Measurements from ENCODE around the gene LAMTOR4. TPM values are rescaled to one million over a fixed set of nuclear protein-coding genes. Genes with fewer than 3 reads are reported as not detected.

LAMTOR4 gene
- total RNA-seq, 2 donors from 2014 or later: 125 to 205 TPM

GRCh38 chr7:100163006-100163531 lies 14.4 kb downstream of the LAMTOR4 start:
- ATAC-seq (ENCODE audit: insufficient number of reproducible peaks, low FRiP score, low read depth): no peak
- no peak for TF ChIP-seq CTCF (IDR thresholded peaks at IDR 0.05)

GRCh38 chr7:100163871-100164270 lies 15.2 kb downstream of the LAMTOR4 start:
- Histone ChIP-seq H3K4me1 (ENCODE audit: control insufficient read depth in 1 of 2, low read depth in 2 of 2) (peaks cover 5 to 16% of the 10 kb centered on the region in 2 donors), H3K27ac (no peak overlapping the region), H3K36me3 (no peaks in the 10 kb centered on the region), H3K9me3 (no peaks in the 10 kb centered on the region), H3K27me3 (replicated peaks; ENCODE audit: insufficient read depth) (no peaks in the 10 kb centered on the region), H3K4me3 (no peak overlapping the region)
- TF ChIP-seq CTCF (IDR thresholded peaks at IDR 0.05): no peak
- no peak for ATAC-seq (ENCODE audit: insufficient number of reproducible peaks, low FRiP score, low read depth)
- no peak for DNase-seq (ENCODE audit: low spot score)

More at GRCh38 chr7:100163006-100163531, 14.4 kb downstream of the LAMTOR4 start:
- H3K9me3 ChIP-seq: no peaks in the 10 kb centered on the region
- H3K36me3 ChIP-seq: no peaks in the 10 kb centered on the region
- H3K27me3 ChIP-seq (replicated peaks; ENCODE audit: insufficient read depth): no peaks in the 10 kb centered on the region
- H3K27ac ChIP-seq: no peak overlapping the region
- peaks cover 4 to 15% of the 10 kb centered on the region in 2 donors for H3K4me1 ChIP-seq (ENCODE audit: control insufficient read depth in 1 of 2, low read depth in 2 of 2)
- no peak overlapping the region for H3K4me3 ChIP-seq
- DNase-seq (ENCODE audit: low spot score): no peak

GRCh38 chr7:100166317-100166940 lies 17.7 kb downstream of the LAMTOR4 start:
- no peaks in the 10 kb centered on the region for H3K27me3 ChIP-seq (replicated peaks; ENCODE audit: insufficient read depth)
- DNase-seq (ENCODE audit: low spot score) (no peak), ATAC-seq (ENCODE audit: insufficient number of reproducible peaks, low FRiP score, low read depth) (no peak)
- peak overlapping the region; percentile 84 for H3K4me3 ChIP-seq
- H3K4me1 ChIP-seq (ENCODE audit: control insufficient read depth in 1 of 2, low read depth in 2 of 2): peaks cover 4 to 27% of the 10 kb centered on the region in 2 donors
- H3K27ac ChIP-seq: no peak overlapping the region
- H3K36me3 ChIP-seq: no peaks in the 10 kb centered on the region
- no peak for TF ChIP-seq CTCF (IDR thresholded peaks at IDR 0.05)
- no peaks in the 10 kb centered on the region for H3K9me3 ChIP-seq

GRCh38 chr7:100166970-100167911 lies 18.5 kb downstream of the LAMTOR4 start:
- H3K9me3 ChIP-seq: no peaks in the 10 kb centered on the region
- no peak for DNase-seq (ENCODE audit: low spot score)
- no peak for ATAC-seq (ENCODE audit: insufficient number of reproducible peaks, low FRiP score, low read depth)
- H3K36me3 ChIP-seq: no peaks in the 10 kb centered on the region
- TF ChIP-seq CTCF (IDR thresholded peaks at IDR 0.05): no peak
- peaks cover 10 to 32% of the 10 kb centered on the region in 2 donors for H3K4me1 ChIP-seq (ENCODE audit: control insufficient read depth in 1 of 2, low read depth in 2 of 2)
- no peaks in the 10 kb centered on the region for H3K27me3 ChIP-seq (replicated peaks; ENCODE audit: insufficient read depth)
- H3K27ac ChIP-seq: peak overlapping the region; percentile 19 to 64
- peak overlapping the region; percentile 84 for H3K4me3 ChIP-seq

- Histone ChIP-seq H3K36me3 (no peaks in the 10 kb centered on the region), H3K27me3 (replicated peaks; ENCODE audit: insufficient read depth) (no peaks in the 10 kb centered on the region), H3K4me3 (peak overlapping the region; percentile 84), H3K27ac (peak overlapping the region; percentile 19 to 64), H3K4me1 (ENCODE audit: control insufficient read depth in 1 of 2, low read depth in 2 of 2) (peaks cover 10 to 32% of the 10 kb centered on the region in 2 donors), H3K9me3 (no peaks in the 10 kb centered on the region)
- no peak for TF ChIP-seq CTCF (IDR thresholded peaks at IDR 0.05)
- ATAC-seq (ENCODE audit: insufficient number of reproducible peaks, low FRiP score, low read depth) (no peak), DNase-seq (ENCODE audit: low spot score) (no peak)
Observed at GRCh38 chr7:100167912-100168323, 19.2 kb downstream of the LAMTOR4 start.

Data from thoracic aorta (tissue), 2 donors.